SH-SY5Y (cell line): ENCODE measurements around the gene COPS8.

Experiments
- GATA2 ChIP-seq: IDR thresholded peaks from 2 replicates; pipeline ENCODE4 v1.6.1; 2011; ENCODE audit warnings: mild to moderate bottlenecking, low read depth, low read length
- GATA3 ChIP-seq: IDR thresholded peaks from 2 replicates; pipeline ENCODE4 v1.6.1; 2011; ENCODE audit warnings: low read depth, mild to moderate bottlenecking, low read length, moderate library complexity

- TF ChIP-seq GATA2 (no peak), GATA3 (no peak)
Measured at GRCh38 chr2:237136824-237137223, 51.1 kb downstream of the COPS8 start.
